ENCODE data around the gene STX1B.

DNA sequence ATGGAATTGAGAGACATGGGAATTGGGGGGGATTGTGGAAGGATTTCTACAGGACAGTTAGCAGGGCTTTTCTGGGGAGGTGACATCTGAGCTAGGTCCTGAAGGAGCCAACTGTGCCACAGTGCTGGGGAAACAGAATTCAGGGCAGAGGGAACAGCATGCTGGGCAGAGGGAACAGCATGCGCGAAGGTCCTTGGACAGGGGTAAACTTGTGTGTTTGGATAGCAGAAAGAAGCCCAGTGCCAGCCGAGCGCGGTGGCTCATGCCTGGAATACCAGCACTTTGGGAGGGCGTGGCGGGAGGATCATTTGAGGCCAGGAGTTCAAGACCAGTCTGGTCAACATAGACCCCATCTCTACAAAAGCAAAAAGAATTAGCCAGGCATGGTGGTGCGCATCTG lies 3.8 kb downstream of the STX1B start:
- TF ChIP-seq, protein P1, sequence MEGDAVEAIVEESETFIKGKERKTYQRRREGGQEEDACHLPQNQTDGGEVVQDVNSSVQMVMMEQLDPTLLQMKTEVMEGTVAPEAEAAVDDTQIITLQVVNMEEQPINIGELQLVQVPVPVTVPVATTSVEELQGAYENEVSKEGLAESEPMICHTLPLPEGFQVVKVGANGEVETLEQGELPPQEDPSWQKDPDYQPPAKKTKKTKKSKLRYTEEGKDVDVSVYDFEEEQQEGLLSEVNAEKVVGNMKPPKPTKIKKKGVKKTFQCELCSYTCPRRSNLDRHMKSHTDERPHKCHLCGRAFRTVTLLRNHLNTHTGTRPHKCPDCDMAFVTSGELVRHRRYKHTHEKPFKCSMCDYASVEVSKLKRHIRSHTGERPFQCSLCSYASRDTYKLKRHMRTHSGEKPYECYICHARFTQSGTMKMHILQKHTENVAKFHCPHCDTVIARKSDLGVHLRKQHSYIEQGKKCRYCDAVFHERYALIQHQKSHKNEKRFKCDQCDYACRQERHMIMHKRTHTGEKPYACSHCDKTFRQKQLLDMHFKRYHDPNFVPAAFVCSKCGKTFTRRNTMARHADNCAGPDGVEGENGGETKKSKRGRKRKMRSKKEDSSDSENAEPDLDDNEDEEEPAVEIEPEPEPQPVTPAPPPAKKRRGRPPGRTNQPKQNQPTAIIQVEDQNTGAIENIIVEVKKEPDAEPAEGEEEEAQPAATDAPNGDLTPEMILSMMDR (IDR thresholded peaks at IDR 0.05), result no peak
- TF ChIP-seq ZFX (IDR thresholded peaks at IDR 0.05; ENCODE audit: borderline replicate concordance), result no peak
